Peyer's patch (tissue), 4 donors: ENCODE measurements around the gene COL16A1. TPM values are rescaled to one million over a fixed set of nuclear protein-coding genes. Genes with fewer than 3 reads are reported as not detected.
A peak's percentile ranks its signal among the peaks of the same experiment; 100 is the strongest.

ENCODE experiments used
- DNase-seq, 3 donors: peaks; one replicate each; pipeline ENCODE4 v3.0.0-alpha.2; 2017 to 2019
- H3K27ac ChIP-seq, 4 donors: fragments of 200-600 bp; sonication (generic); one replicate each; pipeline ENCODE4 v1.5.1; 2016 to 2019
- H3K27me3 ChIP-seq, 2 donors: fragments of 200-600 bp; sonication (generic); one replicate each; pipeline ENCODE4 v1.5.1; 2019
- H3K36me3 ChIP-seq, 3 donors: fragments of 200-600 bp; sonication (generic); one replicate each; pipeline ENCODE4 v1.5.1; 2016 to 2019
- H3K4me1 ChIP-seq, 4 donors: fragments of 200-600 bp; sonication (generic); one replicate each; pipeline ENCODE4 v1.5.1; 2016 to 2019
- H3K4me3 ChIP-seq, 4 donors: fragments of 200-600 bp; sonication (generic); 1 replicate in 3 of 4; 2 replicates in 1 of 4; pipeline ENCODE4 v1.5.1; 2016 to 2019; ENCODE audit warnings: mild to moderate bottlenecking in 1 of 4
- H3K9me3 ChIP-seq, 4 donors: fragments of 200-600 bp; sonication (generic); one replicate each; pipeline ENCODE4 v1.5.1; 2016 to 2019; ENCODE audit warnings: mild to moderate bottlenecking in 1 of 4
- POLR2A ChIP-seq, 2 donors: fragments of 450-650 bp; IDR thresholded peaks; one replicate each; pipeline ENCODE4 v1.5.1; 2017; ENCODE audit warnings: antibody characterized with exemption in 2 of 2, mild to moderate bottlenecking in 2 of 2, moderate library complexity in 2 of 2
- total RNA-seq, 4 donors: library from RNA; depleted of rRNA; stranded (reverse); fragments of >200 nt; gene quantifications; one replicate each; pipeline ENCODE4 v1.1.0, GENCODE V29; 2016
- TF ChIP-seq, protein P1 (sequence below), 6 experiments: fragments of 450-650 bp in 4 of 6; fragments of 200-600 bp in 2 of 6; sonication (generic) in 1 of 6; IDR thresholded peaks; one replicate each; pipeline ENCODE4 v1.5.1; 2017 to 2019; ENCODE audit warnings: antibody characterized with exemption in 6 of 6, mild to moderate bottlenecking in 3 of 6, moderate library complexity in 1 of 6

Gene COL16A1
- total RNA-seq, 4 donors from 2014 or later, result 18.2 to 201 (median 58.3) TPM

DNA sequence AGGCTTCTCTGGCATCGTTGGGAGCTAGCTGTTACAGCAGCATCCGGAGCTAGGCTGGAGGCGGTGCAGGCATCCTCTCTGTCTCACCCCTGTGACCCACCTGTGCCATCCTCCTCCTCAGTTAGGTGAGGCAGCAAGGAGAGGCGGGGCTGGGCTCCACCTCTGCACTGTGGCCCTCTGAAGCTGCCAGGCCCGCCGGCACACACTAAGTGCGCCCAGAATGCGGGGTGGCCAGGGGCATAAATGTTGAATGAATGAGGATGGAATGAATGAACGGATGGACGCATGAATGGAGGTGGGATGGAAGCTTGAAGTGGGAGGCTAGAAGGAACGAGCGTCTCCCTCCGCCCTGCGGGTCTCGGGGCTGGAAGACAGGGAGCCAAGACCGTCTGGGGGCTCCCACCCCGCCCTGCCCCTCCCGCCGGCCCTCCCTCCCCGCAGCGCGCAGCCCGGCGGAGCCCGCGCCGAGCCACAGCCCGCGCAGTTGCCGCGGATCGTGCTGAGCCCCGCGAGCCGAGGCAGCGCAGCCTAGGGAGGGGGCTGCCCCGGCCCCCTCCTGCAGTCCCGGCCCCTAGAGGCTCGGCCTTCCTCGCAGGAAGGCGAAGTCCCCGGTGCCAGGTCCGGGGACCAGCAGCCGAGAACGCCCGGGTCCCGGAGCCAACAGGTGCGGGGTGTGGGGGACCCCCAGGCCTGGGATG lies 86.5 kb downstream of the COL16A1 start, which contains the start of gene HCRTR1:
TSS of gene HCRTR1 (plus strand) at position 472 of the 698 bp plus-strand sequence. CDS start 1,504 bp downstream, outside the sequence.
- Histone ChIP-seq H3K27me3 (no peaks in the 10 kb centered on the region), H3K27ac (no peak within 1 kb of the TSS), H3K36me3 (no peaks in the 10 kb centered on the region), H3K4me3 (peak within 1 kb of the TSS; percentile 7 to 51 (median 46)), H3K9me3 (no peaks in the 10 kb centered on the region), H3K4me1 (peaks cover 0 to 11% (median 9%) of the 10 kb centered on the region in 4 donors)
- peak in 1 of 3 donors; percentile 39 for DNase-seq
- TF ChIP-seq POLR2A (IDR thresholded peaks at IDR 0.05), result no peak
- TF ChIP-seq, protein P1, sequence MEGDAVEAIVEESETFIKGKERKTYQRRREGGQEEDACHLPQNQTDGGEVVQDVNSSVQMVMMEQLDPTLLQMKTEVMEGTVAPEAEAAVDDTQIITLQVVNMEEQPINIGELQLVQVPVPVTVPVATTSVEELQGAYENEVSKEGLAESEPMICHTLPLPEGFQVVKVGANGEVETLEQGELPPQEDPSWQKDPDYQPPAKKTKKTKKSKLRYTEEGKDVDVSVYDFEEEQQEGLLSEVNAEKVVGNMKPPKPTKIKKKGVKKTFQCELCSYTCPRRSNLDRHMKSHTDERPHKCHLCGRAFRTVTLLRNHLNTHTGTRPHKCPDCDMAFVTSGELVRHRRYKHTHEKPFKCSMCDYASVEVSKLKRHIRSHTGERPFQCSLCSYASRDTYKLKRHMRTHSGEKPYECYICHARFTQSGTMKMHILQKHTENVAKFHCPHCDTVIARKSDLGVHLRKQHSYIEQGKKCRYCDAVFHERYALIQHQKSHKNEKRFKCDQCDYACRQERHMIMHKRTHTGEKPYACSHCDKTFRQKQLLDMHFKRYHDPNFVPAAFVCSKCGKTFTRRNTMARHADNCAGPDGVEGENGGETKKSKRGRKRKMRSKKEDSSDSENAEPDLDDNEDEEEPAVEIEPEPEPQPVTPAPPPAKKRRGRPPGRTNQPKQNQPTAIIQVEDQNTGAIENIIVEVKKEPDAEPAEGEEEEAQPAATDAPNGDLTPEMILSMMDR (IDR thresholded peaks at IDR 0.05), result no peak

DNA sequence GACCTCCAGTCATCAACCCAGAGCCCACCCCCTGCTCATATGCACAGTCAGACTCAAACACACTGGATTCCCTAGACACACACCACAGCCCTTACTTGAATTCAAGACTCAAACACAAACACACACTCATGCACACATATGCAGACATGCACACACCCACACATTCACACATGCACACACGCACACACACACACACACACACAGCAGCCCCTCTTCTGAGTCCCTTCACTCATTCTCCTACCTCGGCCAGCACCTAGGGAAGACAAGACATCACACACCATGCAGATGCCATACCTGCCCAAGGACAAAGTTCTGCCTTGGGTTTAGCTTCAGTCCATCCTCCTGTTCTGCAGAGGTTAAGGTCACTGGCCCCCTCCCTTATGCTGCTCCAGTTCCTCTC lies 87.9 kb downstream of the COL16A1 start:
- peak in 1 of 3 donors; percentile 18 for DNase-seq
- Histone ChIP-seq H3K4me1 (peaks cover 0 to 11% (median 9%) of the 10 kb centered on the region in 4 donors), H3K9me3 (no peaks in the 10 kb centered on the region), H3K27ac (no peak overlapping the region), H3K27me3 (no peaks in the 10 kb centered on the region), H3K4me3 (no peak overlapping the region), H3K36me3 (no peaks in the 10 kb centered on the region)
- TF ChIP-seq, protein P1 (IDR thresholded peaks at IDR 0.05), result no peak
- no peak for TF ChIP-seq POLR2A (IDR thresholded peaks at IDR 0.05)

DNA sequence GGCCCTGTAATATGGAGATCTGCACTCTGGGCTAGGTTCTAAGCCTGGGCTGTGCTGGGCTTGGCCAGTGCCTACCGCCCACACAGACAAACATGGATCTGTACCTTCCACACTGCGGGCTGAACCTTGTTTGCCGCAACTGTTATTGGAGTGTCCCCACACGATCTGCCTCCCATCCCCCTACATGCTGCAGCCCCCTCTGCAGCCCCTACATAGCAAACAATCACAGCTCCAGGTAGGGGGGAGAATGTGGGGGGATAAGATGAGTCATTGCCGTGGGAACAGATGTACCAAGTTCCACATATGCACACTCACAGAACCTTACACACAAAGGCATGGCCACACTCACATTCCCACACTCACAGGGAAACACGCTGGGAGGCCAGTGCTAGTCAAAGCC lies 88.4 kb downstream of the COL16A1 start:
- DNase-seq, result peak in 1 of 3 donors; percentile 19
- Histone ChIP-seq H3K4me1 (peaks cover 0 to 11% (median 9%) of the 10 kb centered on the region in 4 donors), H3K9me3 (no peaks in the 10 kb centered on the region), H3K27ac (no peak overlapping the region), H3K36me3 (no peaks in the 10 kb centered on the region), H3K27me3 (no peaks in the 10 kb centered on the region), H3K4me3 (no peak overlapping the region)
- no peak for TF ChIP-seq POLR2A (IDR thresholded peaks at IDR 0.05)
- TF ChIP-seq, protein P1 (IDR thresholded peaks at IDR 0.05), result no peak

DNA sequence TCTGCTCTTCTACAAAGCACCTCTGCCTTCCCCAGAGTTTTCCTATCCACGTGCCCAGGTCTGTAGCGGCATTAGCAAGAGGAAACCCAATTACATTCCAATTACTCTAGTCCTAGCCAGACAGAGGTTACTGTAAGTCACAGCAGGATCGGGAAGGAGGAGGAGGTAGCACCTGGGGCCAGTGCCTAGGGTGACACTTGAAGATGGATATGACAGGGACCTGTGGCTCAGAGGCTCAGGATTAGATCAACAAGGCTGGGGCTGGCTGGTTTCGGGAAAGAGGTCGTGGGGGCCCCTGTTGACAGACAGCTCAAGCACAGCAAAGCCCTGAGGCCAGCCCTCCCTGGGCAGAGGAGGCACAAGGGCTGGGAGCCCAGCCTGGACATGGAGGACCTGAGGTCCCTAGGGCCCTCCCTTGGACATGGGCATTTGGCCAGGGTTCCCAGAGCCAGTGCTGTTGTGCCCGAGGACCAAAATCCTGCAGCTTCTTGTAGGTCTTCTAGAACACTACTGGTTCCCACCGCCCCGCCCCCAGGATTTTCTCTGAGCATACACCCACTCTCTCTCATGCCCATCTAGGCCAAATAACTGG lies 89.3 kb downstream of the COL16A1 start:
- Histone ChIP-seq H3K4me1 (peaks cover 0 to 11% (median 9%) of the 10 kb centered on the region in 4 donors), H3K9me3 (no peaks in the 10 kb centered on the region), H3K36me3 (no peaks in the 10 kb centered on the region), H3K27ac (no peak overlapping the region), H3K27me3 (no peaks in the 10 kb centered on the region), H3K4me3 (no peak overlapping the region)
- DNase-seq, result no peak
- TF ChIP-seq POLR2A (IDR thresholded peaks at IDR 0.05), result no peak
- TF ChIP-seq, protein P1 (IDR thresholded peaks at IDR 0.05), result no peak

GRCh38 chr1:31609514-31610118 lies 94.2 kb downstream of the COL16A1 start:
- Histone ChIP-seq H3K9me3 (no peaks in the 10 kb centered on the region), H3K4me3 (no peak overlapping the region), H3K4me1 (no peaks in the 10 kb centered on the region), H3K27ac (no peak overlapping the region), H3K27me3 (no peaks in the 10 kb centered on the region), H3K36me3 (no peaks in the 10 kb centered on the region)
- no peak for TF ChIP-seq POLR2A (IDR thresholded peaks at IDR 0.05)
- TF ChIP-seq, protein P1 (IDR thresholded peaks at IDR 0.05), result no peak
- DNase-seq, result no peak
